Fibroblast of lung (primary cell): Measurements from ENCODE around the gene UACA. TPM values are rescaled to one million over a fixed set of nuclear protein-coding genes. Genes with fewer than 3 reads are reported as not detected.
A peak's percentile ranks its signal among the peaks of the same experiment; 100 is the strongest.

ENCODE experiments used
- DNase-seq, 2 donors: peaks; one replicate each; pipeline versions ENCODE4 v3.0.0 to v3.0.0-alpha.2; 2010; ENCODE audit warnings: low read depth in 2 of 2
- H2AFZ ChIP-seq: 2 replicates; pipeline ENCODE4 v1.5.1; 2012; ENCODE audit warnings: low read length, control low read depth, inconsistent platforms
- H3K27ac ChIP-seq: 2 replicates; pipeline ENCODE4 v1.5.1; 2011; ENCODE audit warnings: low read length, control low read depth; ENCODE audit not compliant: insufficient read depth
- H3K27me3 ChIP-seq: 2 replicates; pipeline ENCODE4 v1.5.1; 2011; ENCODE audit warnings: mild to moderate bottlenecking, low read length; ENCODE audit not compliant: control insufficient read depth, insufficient read depth
- H3K36me3 ChIP-seq: 2 replicates; pipeline ENCODE4 v1.5.1; 2011; ENCODE audit warnings: low read length; ENCODE audit not compliant: control insufficient read depth, insufficient read depth
- H3K4me1 ChIP-seq: 2 replicates; pipeline ENCODE4 v1.5.1; 2011; ENCODE audit warnings: low read length; ENCODE audit not compliant: control insufficient read depth, insufficient read depth; ENCODE audit errors: extremely low read depth
- H3K4me2 ChIP-seq: 2 replicates; pipeline ENCODE4 v1.5.1; 2011; ENCODE audit warnings: low read length, control low read depth; ENCODE audit not compliant: insufficient read depth; ENCODE audit errors: extremely low read depth
- H3K4me3 ChIP-seq, 4 experiments: fragments of 200-600 bp in 1 of 4; sonication (generic) in 1 of 4; replicated peaks in 1 of 4; 2 replicates each; pipeline ENCODE4 v1.5.1; 2011 to 2016; ENCODE audit warnings: low read length in 4 of 4, low read depth in 3 of 4, mild to moderate bottlenecking in 3 of 4, control low read depth in 2 of 4, inconsistent platforms in 1 of 4, mixed read lengths in 1 of 4; ENCODE audit not compliant: insufficient read depth in 1 of 4; ENCODE audit errors: control extremely low read depth in 1 of 4
- H3K79me2 ChIP-seq: 2 replicates; pipeline ENCODE4 v1.5.1; 2012; ENCODE audit warnings: mild to moderate bottlenecking, low read length, inconsistent platforms; ENCODE audit not compliant: control insufficient read depth, insufficient read depth
- H3K9ac ChIP-seq: 2 replicates; pipeline ENCODE4 v1.5.1; 2011; ENCODE audit warnings: mild to moderate bottlenecking, low read length, control low read depth; ENCODE audit not compliant: insufficient read depth
- H3K9me3 ChIP-seq: 2 replicates; pipeline ENCODE4 v1.5.1; 2012; ENCODE audit warnings: low read depth, low read length; ENCODE audit not compliant: control insufficient read depth, insufficient read depth
- H4K20me1 ChIP-seq: 2 replicates; pipeline ENCODE4 v1.5.1; 2011; ENCODE audit warnings: low read length; ENCODE audit not compliant: control insufficient read depth, insufficient read depth; ENCODE audit errors: extremely low read depth
- EZH2 ChIP-seq: IDR thresholded peaks from 2 replicates; pipeline ENCODE4 v1.5.1; 2012; ENCODE audit warnings: low read length, control low read depth, mild to moderate bottlenecking; ENCODE audit errors: missing control alignments
- polyA plus RNA-seq, 2 donors: library from polyadenylated mRNA; depleted of rRNA in 1 of 2; stranded (reverse) in 1 of 2; unstranded in 1 of 2; fragments of >200 nt; gene quantifications; 2 replicates each; pipeline ENCODE4 v1.2.1, GENCODE V29; 2011 to 2012; ENCODE audit warnings: missing spikeins in 1 of 2
- total RNA-seq: library from RNA; depleted of rRNA; stranded (reverse); fragments of >200 nt; gene quantifications from 2 replicates; pipeline ENCODE4 v1.2.1, GENCODE V29; 2014
- TF ChIP-seq, protein P1 (sequence below), 2 donors: IDR thresholded peaks in 1 of 2; conservative IDR thresholded peaks in 1 of 2; 1 replicate in 1 of 2; 2 replicates in 1 of 2; pipeline ENCODE4 v1.5.1; 2011 to 2012; ENCODE audit warnings: low read length in 2 of 2, control low read depth in 1 of 2, inconsistent platforms in 1 of 2, low read depth in 1 of 2, mild to moderate bottlenecking in 1 of 2

UACA gene
- total and polyA plus RNA-seq, 2 donors (not counting 1 experiment from before 2014, with no cell fraction given), result 170 to 187 TPM

GRCh38 chr15:70796516-70797310 lies 33.4 kb upstream of the UACA start:
- peaks cover 53% of the 10 kb centered on the region for H3K4me1 ChIP-seq
- no peaks in the 10 kb centered on the region for H3K36me3 ChIP-seq
- H3K4me3 ChIP-seq, result no peak overlapping the region
- H4K20me1 ChIP-seq, result no peaks in the 10 kb centered on the region
- peaks cover 5% of the 10 kb centered on the region for H3K79me2 ChIP-seq
- TF ChIP-seq, protein P1, sequence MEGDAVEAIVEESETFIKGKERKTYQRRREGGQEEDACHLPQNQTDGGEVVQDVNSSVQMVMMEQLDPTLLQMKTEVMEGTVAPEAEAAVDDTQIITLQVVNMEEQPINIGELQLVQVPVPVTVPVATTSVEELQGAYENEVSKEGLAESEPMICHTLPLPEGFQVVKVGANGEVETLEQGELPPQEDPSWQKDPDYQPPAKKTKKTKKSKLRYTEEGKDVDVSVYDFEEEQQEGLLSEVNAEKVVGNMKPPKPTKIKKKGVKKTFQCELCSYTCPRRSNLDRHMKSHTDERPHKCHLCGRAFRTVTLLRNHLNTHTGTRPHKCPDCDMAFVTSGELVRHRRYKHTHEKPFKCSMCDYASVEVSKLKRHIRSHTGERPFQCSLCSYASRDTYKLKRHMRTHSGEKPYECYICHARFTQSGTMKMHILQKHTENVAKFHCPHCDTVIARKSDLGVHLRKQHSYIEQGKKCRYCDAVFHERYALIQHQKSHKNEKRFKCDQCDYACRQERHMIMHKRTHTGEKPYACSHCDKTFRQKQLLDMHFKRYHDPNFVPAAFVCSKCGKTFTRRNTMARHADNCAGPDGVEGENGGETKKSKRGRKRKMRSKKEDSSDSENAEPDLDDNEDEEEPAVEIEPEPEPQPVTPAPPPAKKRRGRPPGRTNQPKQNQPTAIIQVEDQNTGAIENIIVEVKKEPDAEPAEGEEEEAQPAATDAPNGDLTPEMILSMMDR (conservative IDR thresholded peaks at IDR 0.05 in 1 of 2, IDR thresholded peaks at IDR 0.05 in 1 of 2; ENCODE audit: low read depth in 1 of 2, low read length in 2 of 2), result no peak
- no peak for TF ChIP-seq EZH2
- H3K9me3 ChIP-seq, result no peaks in the 10 kb centered on the region
- no peaks in the 10 kb centered on the region for H3K27me3 ChIP-seq
- DNase-seq, result no peak
- no peak overlapping the region for H3K9ac ChIP-seq
- H2AFZ ChIP-seq, result no peak overlapping the region
- H3K27ac ChIP-seq, result peak overlapping the region; percentile 16
- no peak overlapping the region for H3K4me2 ChIP-seq

- peak overlapping the region; percentile 66 for H3K4me2 ChIP-seq
- peaks cover 52% of the 10 kb centered on the region for H3K4me1 ChIP-seq
- H2AFZ ChIP-seq, result no peak overlapping the region
- peak; percentile 95 to 98 for DNase-seq
- H3K9ac ChIP-seq, result peak overlapping the region; percentile 57
- H3K9me3 ChIP-seq, result no peaks in the 10 kb centered on the region
- H3K27me3 ChIP-seq, result no peaks in the 10 kb centered on the region
- TF ChIP-seq, protein P1 (conservative IDR thresholded peaks at IDR 0.05 in 1 of 2, IDR thresholded peaks at IDR 0.05 in 1 of 2; ENCODE audit: low read depth in 1 of 2, low read length in 2 of 2), result no peak
- TF ChIP-seq EZH2, result no peak
- H3K36me3 ChIP-seq, result no peaks in the 10 kb centered on the region
- peak overlapping the region; percentile 98 for H3K27ac ChIP-seq
- peaks cover 5% of the 10 kb centered on the region for H3K79me2 ChIP-seq
- peak overlapping the region in 2 of 4 experiments; percentile 30 to 40 for H3K4me3 ChIP-seq
- no peaks in the 10 kb centered on the region for H4K20me1 ChIP-seq
Observed at GRCh38 chr15:70795311-70795665, 31.9 kb upstream of the UACA start.

DNA sequence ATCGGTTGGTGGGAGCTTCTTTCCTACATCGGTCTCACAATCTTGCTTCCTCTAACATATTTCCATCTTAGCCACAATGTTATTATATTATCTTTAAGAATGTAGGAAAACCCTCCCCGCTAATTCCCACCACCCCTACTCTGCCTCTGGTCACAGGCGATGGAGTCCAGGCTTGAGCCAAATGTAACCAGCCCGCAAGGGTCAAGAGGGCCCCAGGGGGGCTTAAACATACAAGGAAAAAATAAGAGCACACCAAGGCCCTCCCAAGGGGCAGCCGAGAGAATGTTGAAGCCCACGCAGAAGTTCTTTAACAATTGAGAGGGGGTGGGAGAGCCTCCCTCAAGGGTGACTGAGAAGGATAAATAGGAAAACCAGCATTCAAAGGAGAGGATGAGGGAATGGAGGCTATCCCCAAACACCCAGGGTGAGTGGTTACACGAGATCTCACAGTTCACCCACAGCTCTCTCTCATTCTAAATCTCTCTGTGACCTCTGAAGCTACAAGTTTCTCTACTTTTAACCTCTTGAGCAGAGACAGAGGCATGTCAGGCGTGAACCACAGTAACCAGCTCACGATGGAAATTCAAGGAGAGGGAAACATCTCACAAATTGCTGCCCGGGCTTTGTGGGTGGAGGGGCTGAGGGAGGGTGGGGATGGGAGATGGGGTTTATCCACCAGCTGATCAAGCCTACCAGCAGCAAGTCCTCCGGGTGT lies 31.4 kb upstream of the UACA start:
- no peaks in the 10 kb centered on the region for H4K20me1 ChIP-seq
- H3K27ac ChIP-seq, result peak overlapping the region; percentile 98
- H3K4me2 ChIP-seq, result peak overlapping the region; percentile 66
- H3K9me3 ChIP-seq, result no peaks in the 10 kb centered on the region
- H2AFZ ChIP-seq, result no peak overlapping the region
- DNase-seq, result peak; percentile 38 to 80
- H3K4me3 ChIP-seq, result peak overlapping the region in 3 of 4 experiments; percentile 23 to 40 (median 30)
- peaks cover 5% of the 10 kb centered on the region for H3K79me2 ChIP-seq
- H3K27me3 ChIP-seq, result no peaks in the 10 kb centered on the region
- H3K4me1 ChIP-seq, result peaks cover 47% of the 10 kb centered on the region
- TF ChIP-seq, protein P1 (conservative IDR thresholded peaks at IDR 0.05 in 1 of 2, IDR thresholded peaks at IDR 0.05 in 1 of 2; ENCODE audit: low read depth in 1 of 2, low read length in 2 of 2), result no peak
- TF ChIP-seq EZH2, result no peak
- peak overlapping the region; percentile 57 for H3K9ac ChIP-seq
- H3K36me3 ChIP-seq, result no peaks in the 10 kb centered on the region
